IPS-15b (cell line): Measurements from ENCODE around the gene ZNF467.

Experiments used
- H3K27me3 ChIP-seq: one replicate; pipeline ENCODE4 v1.6.1; 2013; ENCODE audit warnings: low read length; ENCODE audit not compliant: control insufficient read depth, insufficient read depth
- H3K36me3 ChIP-seq: one replicate; pipeline ENCODE4 v1.6.1; 2013; ENCODE audit warnings: low read length; ENCODE audit not compliant: control insufficient read depth, insufficient read depth
- H3K4me1 ChIP-seq: one replicate; pipeline ENCODE4 v1.6.1; 2013; ENCODE audit warnings: mild to moderate bottlenecking, low read length; ENCODE audit not compliant: control insufficient read depth, insufficient read depth
- H3K4me3 ChIP-seq: one replicate; pipeline ENCODE4 v1.5.1; 2013; ENCODE audit warnings: low read depth, low read length
- H3K9ac ChIP-seq: one replicate; pipeline ENCODE4 v1.6.1; 2013; ENCODE audit warnings: low read depth, mild to moderate bottlenecking, low read length
- H3K9me3 ChIP-seq: one replicate; pipeline ENCODE4 v1.6.1; 2013; ENCODE audit warnings: mild to moderate bottlenecking, low read length; ENCODE audit not compliant: control insufficient read depth, insufficient read depth

ZNF467 gene

GRCh38 chr7:149733131-149733923 is 40.1 kb downstream of the ZNF467 start:
- H3K27me3 ChIP-seq = no peaks in the 10 kb centered on the region
- no peaks in the 10 kb centered on the region for H3K4me1 ChIP-seq
- H3K36me3 ChIP-seq = peaks cover 11% of the 10 kb centered on the region
- no peak overlapping the region for H3K4me3 ChIP-seq
- no peak overlapping the region for H3K9ac ChIP-seq
- no peaks in the 10 kb centered on the region for H3K9me3 ChIP-seq

GRCh38 chr7:149732611-149733010 is 40.8 kb downstream of the ZNF467 start:
- Histone ChIP-seq H3K36me3 (peaks cover 14% of the 10 kb centered on the region), H3K27me3 (no peaks in the 10 kb centered on the region), H3K4me3 (no peak overlapping the region), H3K9me3 (no peaks in the 10 kb centered on the region), H3K9ac (no peak overlapping the region), H3K4me1 (no peaks in the 10 kb centered on the region)

- Histone ChIP-seq H3K9me3 (no peaks in the 10 kb centered on the region), H3K9ac (no peak overlapping the region), H3K4me3 (no peak overlapping the region), H3K4me1 (no peaks in the 10 kb centered on the region), H3K36me3 (peaks cover 14% of the 10 kb centered on the region), H3K27me3 (no peaks in the 10 kb centered on the region)
These were observed 41.3 kb downstream of the ZNF467 start for GRCh38 chr7:149732111-149732561.

GRCh38 chr7:149731207-149731955 is 42.0 kb downstream of the ZNF467 start:
- Histone ChIP-seq H3K27me3 (no peaks in the 10 kb centered on the region), H3K4me1 (no peaks in the 10 kb centered on the region), H3K36me3 (peaks cover 14% of the 10 kb centered on the region), H3K9me3 (no peaks in the 10 kb centered on the region), H3K4me3 (no peak overlapping the region), H3K9ac (no peak overlapping the region)

GRCh38 chr7:149729983-149730801 is 43.2 kb downstream of the ZNF467 start:
- peaks cover 16% of the 10 kb centered on the region for H3K36me3 ChIP-seq
- no peak overlapping the region for H3K9ac ChIP-seq

GRCh38 chr7:149729586-149729982 is 43.8 kb downstream of the ZNF467 start:
- H3K4me1 ChIP-seq = no peaks in the 10 kb centered on the region
- no peak overlapping the region for H3K9ac ChIP-seq
- no peak overlapping the region for H3K4me3 ChIP-seq
- H3K36me3 ChIP-seq = peaks cover 21% of the 10 kb centered on the region
- H3K27me3 ChIP-seq = no peaks in the 10 kb centered on the region
- no peaks in the 10 kb centered on the region for H3K9me3 ChIP-seq

More at GRCh38 chr7:149729983-149730801, 43.2 kb downstream of the ZNF467 start:
- Histone ChIP-seq H3K4me1 (no peaks in the 10 kb centered on the region), H3K9me3 (no peaks in the 10 kb centered on the region), H3K4me3 (no peak overlapping the region), H3K27me3 (no peaks in the 10 kb centered on the region)

- H3K4me3 ChIP-seq = no peak overlapping the region
- no peaks in the 10 kb centered on the region for H3K9me3 ChIP-seq
- H3K4me1 ChIP-seq = no peaks in the 10 kb centered on the region
- no peak overlapping the region for H3K9ac ChIP-seq
- peaks cover 28% of the 10 kb centered on the region for H3K36me3 ChIP-seq
- H3K27me3 ChIP-seq = no peaks in the 10 kb centered on the region
These were observed 44.7 kb downstream of the ZNF467 start for GRCh38 chr7:149728491-149729375.

GRCh38 chr7:149727899-149728476 is 45.4 kb downstream of the ZNF467 start:
- no peak overlapping the region for H3K9ac ChIP-seq
- H3K27me3 ChIP-seq = no peaks in the 10 kb centered on the region
- H3K4me3 ChIP-seq = no peak overlapping the region
- H3K4me1 ChIP-seq = no peaks in the 10 kb centered on the region
- peaks cover 28% of the 10 kb centered on the region for H3K36me3 ChIP-seq
- H3K9me3 ChIP-seq = no peaks in the 10 kb centered on the region

GRCh38 chr7:149727053-149727898 is 46.1 kb downstream of the ZNF467 start:
- peaks cover 28% of the 10 kb centered on the region for H3K36me3 ChIP-seq
- H3K27me3 ChIP-seq = no peaks in the 10 kb centered on the region
- no peaks in the 10 kb centered on the region for H3K9me3 ChIP-seq
- no peaks in the 10 kb centered on the region for H3K4me1 ChIP-seq
- H3K4me3 ChIP-seq = no peak overlapping the region
- H3K9ac ChIP-seq = no peak overlapping the region

GRCh38 chr7:149725916-149726315 is 47.5 kb downstream of the ZNF467 start:
- H3K9ac ChIP-seq = no peak overlapping the region
- no peaks in the 10 kb centered on the region for H3K9me3 ChIP-seq
- H3K4me3 ChIP-seq = no peak overlapping the region
- H3K36me3 ChIP-seq = peaks cover 32% of the 10 kb centered on the region
- no peaks in the 10 kb centered on the region for H3K4me1 ChIP-seq
- no peaks in the 10 kb centered on the region for H3K27me3 ChIP-seq
